WERI-Rb-1 (cell line): ENCODE results near the gene EFCAB8.

Experiments
- DNase-seq: peaks from one replicate; pipeline ENCODE4 v3.0.0-alpha.2; 2020
- H3K27ac ChIP-seq: fragments of 250-450 bp; sonication (Bioruptor Pico); 2 replicates; pipeline ENCODE4 v1.5.1; 2020; ENCODE audit warnings: mild to moderate bottlenecking, moderate library complexity
- H3K27me3 ChIP-seq: fragments of 250-450 bp; sonication (Bioruptor Pico); 2 replicates; pipeline ENCODE4 v1.5.1; 2021; ENCODE audit warnings: mild to moderate bottlenecking, low read depth, moderate library complexity; ENCODE audit not compliant: insufficient read depth, severe bottlenecking
- H3K36me3 ChIP-seq: fragments of 250-450 bp; sonication (Bioruptor Pico); 2 replicates; pipeline ENCODE4 v1.5.1; 2020; ENCODE audit warnings: mild to moderate bottlenecking, moderate library complexity
- H3K4me3 ChIP-seq: 2 replicates; pipeline ENCODE4 v1.5.1; 2011; ENCODE audit warnings: low read depth, mild to moderate bottlenecking, control low read depth, low read length
- H3K9me3 ChIP-seq: fragments of 250-450 bp; sonication (Bioruptor Pico); 2 replicates; pipeline ENCODE4 v1.5.1; 2021; ENCODE audit warnings: mild to moderate bottlenecking, moderate library complexity; ENCODE audit not compliant: severe bottlenecking
- CTCF ChIP-seq: IDR thresholded peaks from 2 replicates; pipeline ENCODE4 v1.5.1; 2011; ENCODE audit warnings: low read depth, mild to moderate bottlenecking, control low read depth, inconsistent platforms, low read length

The EFCAB8 gene

GRCh38 chr20:32988008-32988407 is 129.3 kb downstream of the EFCAB8 start:
- TF ChIP-seq CTCF = no peak
- Histone ChIP-seq H3K9me3 (no peaks in the 10 kb centered on the region), H3K27ac (no peak overlapping the region), H3K4me3 (no peak overlapping the region), H3K36me3 (no peaks in the 10 kb centered on the region), H3K27me3 (no peaks in the 10 kb centered on the region)
- DNase-seq = no peak

GRCh38 chr20:32989507-32990283 is 131.0 kb downstream of the EFCAB8 start:
- Histone ChIP-seq H3K36me3 (no peaks in the 10 kb centered on the region), H3K4me3 (no peak overlapping the region), H3K27me3 (no peaks in the 10 kb centered on the region), H3K27ac (no peak overlapping the region), H3K9me3 (peaks cover under 1% of the 10 kb centered on the region)
- no peak for DNase-seq
- TF ChIP-seq CTCF = no peak

GRCh38 chr20:32990426-32990825 is 131.7 kb downstream of the EFCAB8 start:
- no peaks in the 10 kb centered on the region for H3K27me3 ChIP-seq
- peaks cover 8% of the 10 kb centered on the region for H3K9me3 ChIP-seq
- no peak for TF ChIP-seq CTCF
- H3K27ac ChIP-seq = no peak overlapping the region
- no peaks in the 10 kb centered on the region for H3K36me3 ChIP-seq
- H3K4me3 ChIP-seq = no peak overlapping the region
- no peak for DNase-seq

- DNase-seq = no peak
- no peaks in the 10 kb centered on the region for H3K27me3 ChIP-seq
- no peak overlapping the region for H3K27ac ChIP-seq
- H3K4me3 ChIP-seq = no peak overlapping the region
- peaks cover 11% of the 10 kb centered on the region for H3K9me3 ChIP-seq
- H3K36me3 ChIP-seq = no peaks in the 10 kb centered on the region
- no peak for TF ChIP-seq CTCF
Observed at GRCh38 chr20:32991383-32991782, 132.7 kb downstream of the EFCAB8 start.

GRCh38 chr20:32991792-32992641 is 133.3 kb downstream of the EFCAB8 start:
- Histone ChIP-seq H3K36me3 (no peaks in the 10 kb centered on the region), H3K27ac (no peak overlapping the region), H3K4me3 (no peak overlapping the region), H3K9me3 (peaks cover 11% of the 10 kb centered on the region), H3K27me3 (no peaks in the 10 kb centered on the region)
- no peak for DNase-seq
- peak; percentile 28; the same call in 1 of the 2 replicates for TF ChIP-seq CTCF
